B cell (primary cell): ENCODE measurements around the gene TRIM44. TPM values are rescaled to one million over a fixed set of nuclear protein-coding genes. Genes with fewer than 3 reads are reported as not detected.

Source experiments
- ATAC-seq: fragments of 200-7000 bp; cut with Tn5 transposase; one replicate; pipeline ENCODE4 v1.10.0; 2021; ENCODE audit warnings: low read depth, mild to moderate bottlenecking, moderate number of reproducible peaks, moderate library complexity
- CTCF ChIA-PET: fragments of 350-600 bp; sonication (Branson Sonifier 250); formaldehyde crosslinking; loops from one replicate; lab custom pipeline; 2021; ENCODE audit warnings: antibody characterized with exemption, inconsistent platforms; lab: Charles Lee
- POLR2A ChIA-PET: fragments of 350-600 bp; sonication (Branson Sonifier 250); formaldehyde crosslinking; loops from one replicate; lab custom pipeline; 2021; ENCODE audit warnings: antibody characterized with exemption; lab: Charles Lee
- DNase-seq: peaks from one replicate; pipeline ENCODE4 v3.0.0; 2013
- H2AFZ ChIP-seq: 2 replicates; pipeline ENCODE4 v1.6.1; 2012; ENCODE audit warnings: mild to moderate bottlenecking, low read depth, low read length; ENCODE audit not compliant: insufficient read depth, poor library complexity, severe bottlenecking
- H3K27ac ChIP-seq, 2 donors: 1 replicate in 1 of 2; 2 replicates in 1 of 2; pipeline ENCODE4 v1.5.1; 2012 to 2013; ENCODE audit warnings: low read length in 2 of 2, mild to moderate bottlenecking in 2 of 2, moderate library complexity in 1 of 2
- H3K27me3 ChIP-seq, 4 experiments: fragments of 200-600 bp in 1 of 4; sonication (generic) in 1 of 4; replicated peaks in 1 of 4; 1 replicate in 2 of 4; 2 replicates in 2 of 4; pipeline versions ENCODE4 v1.6.1 to v1.7.0; 2013 to 2016; ENCODE audit warnings: low read length in 3 of 4, mild to moderate bottlenecking in 2 of 4, mixed read lengths in 1 of 4, moderate library complexity in 1 of 4; ENCODE audit not compliant: insufficient read depth in 4 of 4, control insufficient read depth in 3 of 4; ENCODE audit errors: control extremely low read depth in 1 of 4
- H3K36me3 ChIP-seq, 2 experiments: replicated peaks in 1 of 2; 1 replicate in 1 of 2; 2 replicates in 1 of 2; pipeline versions ENCODE4 v1.6.1 to v1.7.1; 2013; ENCODE audit warnings: low read length in 1 of 2; ENCODE audit not compliant: insufficient read depth in 2 of 2, control insufficient read depth in 1 of 2; ENCODE audit errors: control extremely low read depth in 1 of 2, extremely low read depth in 1 of 2
- H3K4me1 ChIP-seq, 2 donors: fragments of 200-600 bp in 1 of 2; sonication (generic) in 1 of 2; 1 replicate in 1 of 2; 2 replicates in 1 of 2; pipeline versions ENCODE4 v1.5.1 to v1.6.1; 2013 to 2017; ENCODE audit warnings: low read length in 2 of 2; ENCODE audit not compliant: control insufficient read depth in 2 of 2, insufficient read depth in 2 of 2
- H3K4me2 ChIP-seq: replicated peaks from 2 replicates; pipeline ENCODE3; 2012; ENCODE audit warnings: mild to moderate bottlenecking, low read depth, low read length; ENCODE audit not compliant: poor library complexity, severe bottlenecking
- H3K4me3 ChIP-seq, 5 experiments: fragments of 200-600 bp in 1 of 5; sonication (generic) in 1 of 5; 1 replicate in 3 of 5; 2 replicates in 2 of 5; pipeline versions ENCODE4 v1.5.1 to v1.7.0; 2011 to 2016; ENCODE audit warnings: low read length in 4 of 5, mild to moderate bottlenecking in 4 of 5, low read depth in 2 of 5, control low read depth in 1 of 5, moderate library complexity in 1 of 5; ENCODE audit not compliant: insufficient read depth in 1 of 5; ENCODE audit errors: control extremely low read depth in 1 of 5, extremely low read depth in 1 of 5
- H3K79me2 ChIP-seq: fragments of 200-600 bp; sonication (generic); one replicate; pipeline ENCODE4 v1.6.0; 2016; ENCODE audit warnings: low read length; ENCODE audit not compliant: control insufficient read depth, insufficient read depth
- H3K9ac ChIP-seq: fragments of 200-600 bp; sonication (generic); 2 replicates; pipeline ENCODE4 v1.6.1; 2017; ENCODE audit warnings: mild to moderate bottlenecking, low read length, moderate library complexity
- H3K9me3 ChIP-seq, 3 donors: one replicate each; pipeline versions ENCODE4 v1.6.1 to v1.7.1; 2013; ENCODE audit warnings: low read length in 2 of 3; ENCODE audit not compliant: control insufficient read depth in 2 of 3, insufficient read depth in 1 of 3; ENCODE audit errors: control extremely low read depth in 1 of 3
- H4K20me1 ChIP-seq: 2 replicates; pipeline ENCODE4 v1.6.0; 2012; ENCODE audit warnings: mild to moderate bottlenecking, low read length; ENCODE audit not compliant: insufficient read depth, control insufficient read depth, poor library complexity, severe bottlenecking
- H3K27ac Mint-ChIP-seq: one replicate; pipeline ENCODE4 v1.8.0; 2021; ENCODE audit warnings: mixed read lengths
- H3K27me3 Mint-ChIP-seq: one replicate; pipeline ENCODE4 v1.8.0; 2021; ENCODE audit warnings: mixed read lengths
- H3K4me1 Mint-ChIP-seq: one replicate; pipeline ENCODE4 v1.8.0; 2021; ENCODE audit warnings: mixed read lengths
- H3K4me3 Mint-ChIP-seq: one replicate; pipeline ENCODE4 v1.8.0; 2021; ENCODE audit warnings: mixed read lengths
- H3K9me3 Mint-ChIP-seq: one replicate; pipeline ENCODE4 v1.8.0; 2022; ENCODE audit warnings: mixed read lengths; ENCODE audit not compliant: insufficient read depth
- EZH2 ChIP-seq: IDR thresholded peaks from 2 replicates; pipeline ENCODE4 v1.6.1; 2012; ENCODE audit warnings: borderline replicate concordance, low read depth, mild to moderate bottlenecking, moderate library complexity, low read length; ENCODE audit not compliant: insufficient read depth, poor library complexity, severe bottlenecking
- WGBS: methylation state at CpG from one replicate; pipeline ENCODE4 v1.1.5; 2013; ENCODE audit warnings: missing lambda C conversion rate; ENCODE audit not compliant: insufficient coverage; 5-methylcytosine and 5-hydroxymethylcytosine counted together
- intact Hi-C: fragments of 100-400 bp; cut with micrococcal nuclease; formaldehyde crosslinking; loops from one replicate; pipeline ENCODE4 v1.10.0; 2022
- polyA plus RNA-seq: library from polyadenylated mRNA; depleted of rRNA; stranded (reverse); fragments of >200 nt; gene quantifications from 2 replicates; pipeline ENCODE4 v1.2.3, GENCODE V29; 2012
- total RNA-seq, 2 donors: library from RNA; stranded (reverse); fragments of 120-200 nt in 1 of 2; gene quantifications; 1 replicate in 1 of 2; 2 replicates in 1 of 2; pipeline versions ENCODE4 v1.2.3 to v1.2.4, GENCODE V29; 2013 to 2022
- TF ChIP-seq, protein P1 (sequence below): fragments of 200-600 bp; IDR thresholded peaks from one replicate; pipeline ENCODE4 v1.8.0; 2022; ENCODE audit warnings: antibody characterized with exemption, mild to moderate bottlenecking

The TRIM44 gene
- total and polyA plus RNA-seq, 2 donors (not counting 1 experiment from before 2014, with no cell fraction given) = 39.1 to 71.1 TPM

DNA sequence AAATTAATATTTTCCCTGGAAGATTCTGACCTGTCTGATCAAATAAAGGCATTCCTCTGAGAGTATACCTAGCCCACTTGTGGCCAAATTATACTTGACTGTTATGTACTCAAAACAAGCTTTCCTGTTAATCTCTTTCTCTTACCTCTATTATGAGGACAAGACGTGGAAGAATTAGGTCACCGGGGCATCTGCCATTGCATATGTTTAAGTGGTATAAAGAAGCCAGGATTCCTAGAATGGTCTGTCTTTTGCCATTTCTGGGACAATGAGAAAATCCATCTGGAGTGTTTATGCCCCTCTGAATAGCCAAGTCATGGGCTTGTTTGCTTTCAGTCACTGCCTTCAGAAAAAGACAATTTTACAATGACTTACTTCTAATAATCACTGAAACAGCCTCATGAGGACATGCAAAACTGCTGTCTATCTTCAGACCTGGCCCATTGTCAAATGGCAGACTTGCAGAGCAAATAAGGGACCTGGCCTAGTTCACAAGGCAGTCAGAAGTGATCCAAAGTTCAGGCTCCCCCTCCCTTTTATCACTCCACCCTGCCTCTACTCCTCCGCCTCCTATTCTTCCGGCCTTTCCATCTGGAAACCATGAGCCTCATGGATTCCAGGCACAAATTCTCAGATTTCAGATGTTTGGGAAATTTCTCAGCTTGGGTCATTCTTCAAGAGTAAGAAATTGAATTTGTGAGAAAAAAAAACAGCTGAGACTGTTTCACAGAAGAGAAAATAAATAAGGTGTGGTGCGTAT, 153.2 kb downstream of the TRIM44 start:
- Histone ChIP-seq H3K9ac (no peak overlapping the region), H4K20me1 (no peaks in the 10 kb centered on the region), H3K4me2 (no peak overlapping the region), H3K27me3 (no peaks in the 10 kb centered on the region), H3K27ac (no peak overlapping the region), H3K4me1 (no peaks in the 10 kb centered on the region), H3K79me2 (no peaks in the 10 kb centered on the region), H3K4me3 (no peak overlapping the region), H3K9me3 (no peaks in the 10 kb centered on the region), H2AFZ (no peak overlapping the region), H3K36me3 (peaks cover 3 to 7% of the 10 kb centered on the region in 2 experiments)
- intact Hi-C loops = no loop called here
- TF ChIP-seq, protein P1, sequence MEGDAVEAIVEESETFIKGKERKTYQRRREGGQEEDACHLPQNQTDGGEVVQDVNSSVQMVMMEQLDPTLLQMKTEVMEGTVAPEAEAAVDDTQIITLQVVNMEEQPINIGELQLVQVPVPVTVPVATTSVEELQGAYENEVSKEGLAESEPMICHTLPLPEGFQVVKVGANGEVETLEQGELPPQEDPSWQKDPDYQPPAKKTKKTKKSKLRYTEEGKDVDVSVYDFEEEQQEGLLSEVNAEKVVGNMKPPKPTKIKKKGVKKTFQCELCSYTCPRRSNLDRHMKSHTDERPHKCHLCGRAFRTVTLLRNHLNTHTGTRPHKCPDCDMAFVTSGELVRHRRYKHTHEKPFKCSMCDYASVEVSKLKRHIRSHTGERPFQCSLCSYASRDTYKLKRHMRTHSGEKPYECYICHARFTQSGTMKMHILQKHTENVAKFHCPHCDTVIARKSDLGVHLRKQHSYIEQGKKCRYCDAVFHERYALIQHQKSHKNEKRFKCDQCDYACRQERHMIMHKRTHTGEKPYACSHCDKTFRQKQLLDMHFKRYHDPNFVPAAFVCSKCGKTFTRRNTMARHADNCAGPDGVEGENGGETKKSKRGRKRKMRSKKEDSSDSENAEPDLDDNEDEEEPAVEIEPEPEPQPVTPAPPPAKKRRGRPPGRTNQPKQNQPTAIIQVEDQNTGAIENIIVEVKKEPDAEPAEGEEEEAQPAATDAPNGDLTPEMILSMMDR = no peak
- no peak for TF ChIP-seq EZH2
- ChIA-PET POLR2A (no interaction called here), CTCF (interaction anchor here (1.3 kb wide), 1 partner anchor 13 kb away, joined by 4 read pairs; no protein-coding TSS in a partner anchor)
- WGBS = no CpG with 5 or more reads among the region's 5 CpGs
- no peak overlapping the region for H3K4me3 Mint-ChIP-seq
- no peaks in the 10 kb centered on the region for H3K4me1 Mint-ChIP-seq
- no peaks in the 10 kb centered on the region for H3K9me3 Mint-ChIP-seq
- ATAC-seq = no peak
- DNase-seq = no peak
- H3K27ac Mint-ChIP-seq = no peak overlapping the region
- no peaks in the 10 kb centered on the region for H3K27me3 Mint-ChIP-seq

DNA sequence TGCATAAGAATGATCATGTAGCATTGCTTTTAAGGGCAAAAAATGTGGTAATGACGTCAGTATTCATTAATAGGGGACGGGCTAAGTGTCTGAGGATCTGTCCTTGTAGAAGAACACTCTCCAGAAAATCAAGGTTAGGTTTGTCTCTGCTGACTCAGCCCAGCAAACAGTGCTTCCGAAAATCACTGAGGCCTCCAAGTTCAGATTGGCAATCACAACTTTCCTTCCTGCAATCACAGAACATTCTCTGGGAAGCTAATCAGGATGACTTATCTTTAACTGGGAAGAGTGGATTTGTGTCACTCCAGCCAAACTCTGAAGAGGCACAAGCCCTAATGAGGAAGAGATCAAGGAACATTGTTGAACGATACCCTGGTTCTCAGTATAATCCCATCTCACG, 158.0 kb downstream of the TRIM44 start:
- Histone ChIP-seq H3K4me3 (no peak overlapping the region), H3K27me3 (no peaks in the 10 kb centered on the region), H3K9me3 (no peaks in the 10 kb centered on the region), H3K79me2 (no peaks in the 10 kb centered on the region), H3K27ac (no peak overlapping the region), H2AFZ (no peak overlapping the region), H3K9ac (no peak overlapping the region), H3K36me3 (peaks cover 0 to 1% of the 10 kb centered on the region in 2 experiments), H3K4me1 (peaks cover 3 to 9% of the 10 kb centered on the region in 2 donors), H4K20me1 (no peaks in the 10 kb centered on the region), H3K4me2 (no peak overlapping the region)
- Mint-ChIP-seq H3K4me3 (no peak overlapping the region), H3K4me1 (peaks cover 12% of the 10 kb centered on the region), H3K9me3 (no peaks in the 10 kb centered on the region), H3K27ac (no peak overlapping the region), H3K27me3 (no peaks in the 10 kb centered on the region)
- ATAC-seq = no peak
- no peak for DNase-seq
- WGBS = 100% methylated on average over 1 of the region's 5 CpGs
- intact Hi-C loops = loop anchor here (1.0 to 5.0 kb wide), 2 partner anchors 204 to 447 kb away; no protein-coding TSS in a partner anchor
- ChIA-PET POLR2A (no interaction called here), CTCF (interaction anchor here (1.6 to 2.8 kb wide), 2 partner anchors 11 to 19 kb away, joined by 7 to 34 read pairs; no protein-coding TSS in a partner anchor)
- no peak for TF ChIP-seq EZH2
- TF ChIP-seq, protein P1 = no peak
